GM21723 (cell line): Measurements from ENCODE around the gene SEMA4A.

ENCODE experiments used
- ATAC-seq: cut with Tn5 transposase; IDR thresholded peaks from one replicate; pipeline ENCODE4 v1.9.1; 2021; ENCODE audit warnings: mild to moderate bottlenecking, moderate library complexity; ENCODE audit not compliant: unreplicated experiment

Gene SEMA4A

GRCh38 chr1:156134716-156135435 is 18.5 kb upstream of the SEMA4A start:
- ATAC-seq: no peak

GRCh38 chr1:156135930-156136871 is 17.2 kb upstream of the SEMA4A start:
- ATAC-seq: no peak

- no peak for ATAC-seq
Measured at GRCh38 chr1:156136970-156137483, 16.4 kb upstream of the SEMA4A start.

GRCh38 chr1:156138458-156138867 is 14.9 kb upstream of the SEMA4A start:
- no peak for ATAC-seq

- no peak for ATAC-seq
Measured at GRCh38 chr1:156140879-156141707, 12.3 kb upstream of the SEMA4A start.

GRCh38 chr1:156143765-156144489 is 9.5 kb upstream of the SEMA4A start:
- ATAC-seq: no peak

GRCh38 chr1:156144742-156145141 is 8.6 kb upstream of the SEMA4A start:
- ATAC-seq: no peak

- ATAC-seq: no peak
Measured at GRCh38 chr1:156145650-156146019, 7.8 kb upstream of the SEMA4A start.

- no peak for ATAC-seq
Measured at GRCh38 chr1:156146020-156146768, 7.2 kb upstream of the SEMA4A start.

GRCh38 chr1:156146769-156147405 is 6.5 kb upstream of the SEMA4A start:
- no peak for ATAC-seq

- ATAC-seq: no peak
Measured at GRCh38 chr1:156148216-156148615, 5.2 kb upstream of the SEMA4A start.

- ATAC-seq: peak; percentile 47
Measured at GRCh38 chr1:156149374-156150332, 3.7 kb upstream of the SEMA4A start.

- no peak for ATAC-seq
Measured at GRCh38 chr1:156150333-156151011, 2.9 kb upstream of the SEMA4A start.

GRCh38 chr1:156151093-156151688 is 2.2 kb upstream of the SEMA4A start:
- no peak for ATAC-seq

- no peak for ATAC-seq
Measured at GRCh38 chr1:156152628-156153027, 757 bp upstream of the SEMA4A start.

GRCh38 chr1:156154317-156154749 is 948 bp downstream of the SEMA4A start:
- no peak for ATAC-seq
